Mononuclear cell (primary cell): Measurements from ENCODE around the gene CFAP97D2. TPM values are rescaled to one million over a fixed set of nuclear protein-coding genes. Genes with fewer than 3 reads are reported as not detected.

Experiments
- H3K27me3 ChIP-seq: 2 replicates; pipeline ENCODE4 v1.6.0; 2011; ENCODE audit warnings: low read length, control low read depth; ENCODE audit not compliant: insufficient read depth
- H3K4me1 ChIP-seq: 2 replicates; pipeline ENCODE4 v1.5.1; 2011; ENCODE audit warnings: mild to moderate bottlenecking, low read length, control low read depth; ENCODE audit not compliant: insufficient read depth
- H3K4me3 ChIP-seq: 2 replicates; pipeline ENCODE4 v1.5.1; 2011; ENCODE audit warnings: mild to moderate bottlenecking, low read length, moderate library complexity
- H3K9me3 ChIP-seq: 2 replicates; pipeline ENCODE4 v1.5.1; 2011; ENCODE audit warnings: low read depth, mild to moderate bottlenecking, control low read depth, low read length
- total RNA-seq: library from RNA; depleted of rRNA; stranded (reverse); fragments of >200 nt; gene quantifications from one replicate; pipeline ENCODE4 v1.2.3, GENCODE V29; 2012

CFAP97D2 gene
- total RNA-seq, 1 donor = 0.94 TPM

DNA sequence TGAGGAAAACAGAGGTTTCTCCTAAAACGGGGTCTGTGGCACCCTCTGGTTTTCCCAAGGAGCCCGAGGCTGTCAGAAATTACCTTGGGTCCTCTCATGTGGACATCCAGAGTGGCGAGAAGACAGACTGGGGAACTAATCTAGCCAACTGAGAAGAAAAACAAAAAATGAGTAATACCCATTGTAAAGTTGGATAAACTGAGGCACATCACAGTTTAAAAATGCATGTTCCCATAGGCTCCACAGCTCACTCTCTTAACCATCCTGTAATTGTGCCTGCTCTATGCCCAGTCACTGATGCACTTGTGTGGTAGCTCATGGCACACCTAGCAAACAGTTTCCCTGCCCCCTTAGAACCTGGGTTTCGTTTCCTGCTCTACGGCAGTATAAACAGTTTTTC lies 87.2 kb downstream of the CFAP97D2 start:
- Histone ChIP-seq H3K27me3 (no peaks in the 10 kb centered on the region), H3K9me3 (no peaks in the 10 kb centered on the region), H3K4me3 (no peak overlapping the region), H3K4me1 (peaks cover 31% of the 10 kb centered on the region)

DNA sequence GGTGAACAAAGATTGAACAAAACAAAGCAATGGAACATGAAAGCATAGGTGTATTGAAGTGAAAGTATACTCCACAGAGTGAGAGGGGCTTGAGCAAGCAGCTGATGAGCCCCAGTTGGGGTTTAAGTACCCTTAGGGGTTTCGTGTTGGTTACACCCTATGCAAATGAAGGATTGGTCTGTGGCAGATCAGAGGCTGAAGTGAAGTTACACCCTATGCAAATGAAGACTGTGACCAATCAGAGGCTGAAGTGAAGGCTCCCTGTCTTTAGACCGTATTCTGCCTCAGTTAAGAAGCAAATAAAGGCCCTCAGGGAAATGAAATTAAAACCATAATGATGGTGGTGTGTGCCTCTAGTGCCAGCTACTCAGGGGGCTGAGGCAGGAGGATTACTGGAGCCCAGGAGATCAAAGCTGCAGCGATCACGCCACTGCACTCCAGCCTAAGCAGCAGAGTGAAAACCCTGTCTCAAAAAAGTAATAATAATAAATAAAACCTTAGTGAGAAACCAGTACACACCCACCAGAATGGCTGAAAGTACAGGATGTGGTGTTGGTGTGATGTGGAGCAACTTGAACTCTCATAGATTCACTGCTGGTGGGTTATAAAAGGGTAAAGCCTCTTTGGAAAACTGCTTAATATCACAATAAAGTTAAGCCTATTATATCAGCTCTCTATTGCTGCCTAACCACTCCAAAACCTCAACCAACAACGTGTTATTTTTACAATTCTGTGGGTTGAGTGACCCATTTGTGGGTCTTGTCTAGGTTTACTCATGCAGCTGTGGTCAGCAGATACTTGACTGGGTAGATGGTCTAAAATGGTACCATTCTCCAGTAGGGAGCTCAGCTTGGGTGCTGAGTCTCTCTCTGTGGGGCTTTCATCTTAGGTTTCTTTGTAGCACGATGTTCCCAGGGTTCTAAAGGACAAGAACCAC lies 89.6 kb downstream of the CFAP97D2 start:
- peak overlapping the region; percentile 25 for H3K4me3 ChIP-seq
- peaks cover 12% of the 10 kb centered on the region for H3K4me1 ChIP-seq
- no peaks in the 10 kb centered on the region for H3K9me3 ChIP-seq
- no peaks in the 10 kb centered on the region for H3K27me3 ChIP-seq

GRCh38 chr13:114269281-114269770 lies 90.3 kb downstream of the CFAP97D2 start:
- Histone ChIP-seq H3K4me1 (peaks cover 10% of the 10 kb centered on the region), H3K4me3 (no peak overlapping the region), H3K27me3 (no peaks in the 10 kb centered on the region), H3K9me3 (no peaks in the 10 kb centered on the region)

Other genes with a start within 250 kb of the CFAP97D2 start
- 1.5 TPM for gene C13orf46, start 205.2 kb upstream of the CFAP97D2 start, total RNA-seq
- 78.9 TPM for gene RASA3, start 46.6 kb upstream of the CFAP97D2 start, total RNA-seq
- 27.4 TPM for gene CDC16, start 55.6 kb downstream of the CFAP97D2 start, total RNA-seq
- 14.9 TPM for gene UPF3A, start 102.3 kb downstream of the CFAP97D2 start, total RNA-seq
- gene CHAMP1, start 135.2 kb downstream of the CFAP97D2 start, total RNA-seq = 6.2 TPM